Endothelial cell of umbilical vein (primary cell): ENCODE results near the gene NAP1L4. TPM values are rescaled to one million over a fixed set of nuclear protein-coding genes. Genes with fewer than 3 reads are reported as not detected.

Experiments
- BruUV-seq: library from RNA; stranded (reverse); fragments of 400-500 nt; replicated peaks from 2 replicates; lab custom pipeline; 2021; lab: Mats Ljungman, UMichigan
- CTCF ChIA-PET: fragments of 300-600, 350-600 bp; sonication (Branson Sonifier 250); formaldehyde crosslinking; loops from one replicate; lab custom pipeline; 2021; ENCODE audit warnings: antibody characterized with exemption, inconsistent platforms; lab: Charles Lee
- POLR2A ChIA-PET: fragments of 300-600, 350-600 bp; sonication (Branson Sonifier 250); formaldehyde crosslinking; loops from one replicate; lab custom pipeline; 2021; ENCODE audit warnings: antibody characterized with exemption, inconsistent platforms; lab: Charles Lee
- DNase-seq: peaks from one replicate; pipeline ENCODE4 v3.0.0-alpha.2; 2011; ENCODE audit warnings: low read depth, low spot score
- FAIRE-seq: peaks from 2 replicates; lab custom pipeline; 2011; peaks lifted over from hg19 to GRCh38; lab: Jason Lieb, UNC
- H2AFZ ChIP-seq: 2 replicates; pipeline ENCODE4 v1.6.0; 2012; ENCODE audit warnings: low read depth, low read length, control low read depth, inconsistent platforms
- H3K27ac ChIP-seq: 2 replicates; pipeline ENCODE4 v1.5.1; 2011; ENCODE audit warnings: low read depth, mild to moderate bottlenecking, control low read depth, low read length, moderate library complexity; ENCODE audit not compliant: insufficient read depth
- H3K27me3 ChIP-seq, 2 experiments: 2 replicates each; pipeline versions ENCODE4 v1.6.0 to v1.6.1; 2011; ENCODE audit warnings: low read length in 2 of 2, mixed read lengths in 1 of 2; ENCODE audit not compliant: control insufficient read depth in 2 of 2, insufficient read depth in 2 of 2
- H3K36me3 ChIP-seq, 2 experiments: 2 replicates in 1 of 2; 3 replicates in 1 of 2; pipeline ENCODE4 v1.5.1; 2011; ENCODE audit warnings: low read length in 2 of 2, mild to moderate bottlenecking in 1 of 2, moderate library complexity in 1 of 2; ENCODE audit not compliant: control insufficient read depth in 2 of 2, insufficient read depth in 2 of 2; ENCODE audit errors: extremely low read depth in 1 of 2
- H3K4me1 ChIP-seq: 3 replicates; pipeline ENCODE4 v1.5.1; 2011; ENCODE audit warnings: mild to moderate bottlenecking, low read length; ENCODE audit not compliant: control insufficient read depth, insufficient read depth; ENCODE audit errors: extremely low read depth
- H3K4me2 ChIP-seq: 2 replicates; pipeline ENCODE4 v1.6.1; 2011; ENCODE audit warnings: low read length, control low read depth, mixed read lengths; ENCODE audit not compliant: insufficient read depth
- H3K4me3 ChIP-seq, 3 experiments: fragments of 200-600 bp in 1 of 3; sonication (generic), shearing (Covaris generic) in 1 of 3; replicated peaks in 1 of 3; 2 replicates each; pipeline ENCODE4 v1.5.1; 2011 to 2016; ENCODE audit warnings: control low read depth in 3 of 3, low read length in 3 of 3, mild to moderate bottlenecking in 2 of 3, inconsistent platforms in 1 of 3, low read depth in 1 of 3, moderate library complexity in 1 of 3; ENCODE audit not compliant: insufficient read depth in 1 of 3
- H3K79me2 ChIP-seq: 2 replicates; pipeline ENCODE4 v1.6.0; 2012; ENCODE audit warnings: low read length, inconsistent platforms; ENCODE audit not compliant: control insufficient read depth, insufficient read depth
- H3K9ac ChIP-seq: replicated peaks from 2 replicates; pipeline ENCODE3; 2011; ENCODE audit warnings: low read length, control low read depth; ENCODE audit not compliant: insufficient read depth; ENCODE audit errors: extremely low read depth
- H3K9me1 ChIP-seq: replicated peaks from 3 replicates; pipeline ENCODE4 v1.6.0; 2011; ENCODE audit warnings: mild to moderate bottlenecking, low read length; ENCODE audit not compliant: control insufficient read depth, insufficient read depth; ENCODE audit errors: extremely low read depth
- H3K9me3 ChIP-seq: replicated peaks from 2 replicates; pipeline ENCODE4 v1.5.1; 2012; ENCODE audit warnings: low read length, inconsistent platforms; ENCODE audit not compliant: control insufficient read depth, insufficient read depth
- H4K20me1 ChIP-seq: replicated peaks from 2 replicates; pipeline ENCODE3; 2011; ENCODE audit warnings: mild to moderate bottlenecking, low read length; ENCODE audit not compliant: control insufficient read depth, insufficient read depth; ENCODE audit errors: extremely low read depth
- CTCF ChIP-seq, 2 donors: IDR thresholded peaks; 1 replicate in 1 of 2; 2 replicates in 1 of 2; pipeline ENCODE4 v1.5.1; 2011; ENCODE audit warnings: low read length in 2 of 2, mild to moderate bottlenecking in 2 of 2, moderate library complexity in 2 of 2, control low read depth in 1 of 2, inconsistent platforms in 1 of 2, low read depth in 1 of 2; ENCODE audit not compliant: insufficient read depth in 1 of 2; ENCODE audit errors: extremely low read depth in 1 of 2
- JUN ChIP-seq: IDR thresholded peaks from 2 replicates; pipeline ENCODE4 v1.6.1; 2011; ENCODE audit warnings: borderline replicate concordance, low read depth; ENCODE audit not compliant: insufficient read length, insufficient read depth
- POLR2A ChIP-seq: IDR thresholded peaks from 2 replicates; pipeline ENCODE4 v1.6.1; 2012; ENCODE audit warnings: low read depth, mild to moderate bottlenecking, control low read depth, low read length
- dilution Hi-C: fragments of 300-500 bp; cut with MboI; formaldehyde crosslinking; loops from one replicate; pipeline ENCODE4 v1.15.0; 2019; ENCODE audit warnings: low sequenced_read_pairs; ENCODE audit not compliant: extremely low pct_ligation_motif_present
- intact Hi-C: fragments of 100-400 bp; cut with micrococcal nuclease; formaldehyde crosslinking; loops from one replicate; pipeline ENCODE4 v1.10.0; 2022
- polyA plus RNA-seq, 4 experiments: library from polyadenylated mRNA; depleted of rRNA in 3 of 4; stranded (reverse) in 3 of 4; unstranded in 1 of 4; fragments of >200 nt; gene quantifications; 2 replicates each; pipeline versions ENCODE4 v1.2.1 to v1.2.3, GENCODE V29; 2011 to 2012; ENCODE audit warnings: missing spikeins in 1 of 4
- total RNA-seq: library from RNA; stranded (reverse); gene quantifications from 2 replicates; pipeline ENCODE4 v1.2.3, GENCODE V29; 2021

The NAP1L4 gene
- total and polyA plus RNA-seq, 2 donors (not counting 3 experiments of a cell fraction or from before 2014, with no cell fraction given): 100.0 to 177 TPM

- no peak overlapping the region for H3K9ac ChIP-seq
- H3K9me1 ChIP-seq: no peaks in the 10 kb centered on the region
- H3K4me3 ChIP-seq: no peak overlapping the region
- H3K27ac ChIP-seq: no peak overlapping the region
- dilution Hi-C loops: no loop called here
- no peak overlapping the region for H2AFZ ChIP-seq
- TF ChIP-seq POLR2A (no peak), JUN (no peak), CTCF (IDR thresholded peaks at IDR 0.05; ENCODE audit: extremely low read depth in 1 of 2, insufficient read depth in 1 of 2, low read depth in 1 of 2, low read length in 2 of 2) (no peak)
- FAIRE-seq (no peak), DNase-seq (no peak)
- H3K36me3 ChIP-seq: peaks cover 13 to 51% of the 10 kb centered on the region in 2 experiments
- no peaks in the 10 kb centered on the region for H3K9me3 ChIP-seq
- CTCF ChIA-PET: interaction anchor here (0.7 to 1.5 kb wide), 4 partner anchors 9 to 79 kb away, joined by 3 to 5 read pairs (median 4); partner anchors contain the start of gene NAP1L4
- no TSS peak for BruUV-seq
- POLR2A ChIA-PET: no interaction called here
- H3K79me2 ChIP-seq: no peaks in the 10 kb centered on the region
- no peaks in the 10 kb centered on the region for H4K20me1 ChIP-seq
- H3K4me1 ChIP-seq: no peaks in the 10 kb centered on the region
- no peak overlapping the region for H3K4me2 ChIP-seq
- no peaks in the 10 kb centered on the region for H3K27me3 ChIP-seq
- intact Hi-C loops: no loop called here
Measured at GRCh38 chr11:3011891-3012885, 20.1 kb upstream of the NAP1L4 start.
